Thyroid gland (tissue), 4 donors: ENCODE results near the gene CMAS. TPM values are rescaled to one million over a fixed set of nuclear protein-coding genes. Genes with fewer than 3 reads are reported as not detected.

Experiments used
- DNase-seq, 2 donors: peaks; one replicate each; pipeline ENCODE4 v3.0.0-alpha.2; 2019
- H3K27ac ChIP-seq, 3 donors: fragments of 200-600 bp; sonication (generic); 1 replicate in 2 of 3; 2 replicates in 1 of 3; pipeline ENCODE4 v1.5.1; 2016 to 2019; ENCODE audit warnings: mild to moderate bottlenecking in 1 of 3, moderate library complexity in 1 of 3
- H3K27me3 ChIP-seq: fragments of 200-600 bp; sonication (generic); one replicate; pipeline ENCODE4 v1.5.1; 2019
- H3K36me3 ChIP-seq, 2 donors: fragments of 200-600 bp; sonication (generic); one replicate each; pipeline ENCODE4 v1.5.1; 2016 to 2019
- H3K4me1 ChIP-seq, 2 donors: fragments of 200-600 bp; sonication (generic); one replicate each; pipeline ENCODE4 v1.5.1; 2017 to 2019
- H3K4me3 ChIP-seq, 3 donors: fragments of 200-600 bp; sonication (generic); replicated peaks in 1 of 3; 1 replicate in 2 of 3; 2 replicates in 1 of 3; pipeline ENCODE4 v1.5.1; 2016; ENCODE audit warnings: mild to moderate bottlenecking in 1 of 3
- H3K9me3 ChIP-seq: fragments of 200-600 bp; sonication (generic); one replicate; pipeline ENCODE4 v1.5.1; 2017
- CTCF ChIP-seq, 6 experiments: fragments of 200-600 bp in 3 of 6; fragments of 450-650 bp in 3 of 6; sonication (generic) in 3 of 6; IDR thresholded peaks; one replicate each; pipeline ENCODE4 v1.5.1; 2016 to 2019; ENCODE audit warnings: antibody characterized with exemption in 6 of 6, mild to moderate bottlenecking in 2 of 6, inconsistent platforms in 1 of 6, moderate library complexity in 1 of 6
- POLR2A ChIP-seq, 2 donors: fragments of 450-650 bp; IDR thresholded peaks; one replicate each; pipeline ENCODE4 v1.6.1; 2017; ENCODE audit warnings: antibody characterized with exemption in 2 of 2, mild to moderate bottlenecking in 2 of 2, moderate library complexity in 1 of 2
- WGBS, 2 donors: methylation state at CpG; one replicate each; pipeline ENCODE4 v1.1.5; 2017; 5-methylcytosine and 5-hydroxymethylcytosine counted together
- intact Hi-C: fragments of 100-400 bp; cut with DNase I; formaldehyde crosslinking; loops from one replicate; pipeline ENCODE4 v1.15.1; 2023
- total RNA-seq, 4 donors: library from RNA; depleted of rRNA; stranded (reverse); fragments of >200 nt; gene quantifications; one replicate each; pipeline ENCODE4 v1.2.3, GENCODE V29; 2016

CMAS gene
- total RNA-seq, 4 donors from 2014 or later = 24.1 to 32.7 (median 26.3) TPM

GRCh38 chr12:22054155-22054554 is 8.1 kb downstream of the CMAS start:
- Histone ChIP-seq H3K9me3 (no peaks in the 10 kb centered on the region), H3K4me1 (peaks cover 4 to 7% of the 10 kb centered on the region in 2 donors), H3K4me3 (no peak overlapping the region), H3K27ac (no peak overlapping the region), H3K27me3 (no peaks in the 10 kb centered on the region), H3K36me3 (peaks cover 6 to 20% of the 10 kb centered on the region in 2 donors)
- intact Hi-C loops = no loop called here
- DNase-seq = no peak
- 95 to 98% methylated on average over 3 of the region's 3 CpGs for WGBS, 2 donors
- TF ChIP-seq POLR2A (IDR thresholded peaks at IDR 0.05) (no peak), CTCF (IDR thresholded peaks at IDR 0.05) (no peak)

GRCh38 chr12:22056607-22057006 is 10.6 kb downstream of the CMAS start:
- WGBS, 2 donors = 90 to 93% methylated on average over 2 of the region's 2 CpGs
- peaks cover 6 to 20% of the 10 kb centered on the region in 2 donors for H3K36me3 ChIP-seq

GRCh38 chr12:22059976-22060647 is 14.1 kb downstream of the CMAS start:
- no peaks in the 10 kb centered on the region for H3K4me1 ChIP-seq
- no peaks in the 10 kb centered on the region for H3K27me3 ChIP-seq
- no peak for DNase-seq
- 90 to 93% methylated on average over 2 of the region's 2 CpGs for WGBS, 2 donors
- TF ChIP-seq CTCF (IDR thresholded peaks at IDR 0.05) (no peak), POLR2A (IDR thresholded peaks at IDR 0.05) (no peak)
- peaks cover 9 to 33% of the 10 kb centered on the region in 2 donors for H3K36me3 ChIP-seq
- intact Hi-C loops = no loop called here
- H3K27ac ChIP-seq = no peak overlapping the region
- no peak overlapping the region for H3K4me3 ChIP-seq
- H3K9me3 ChIP-seq = no peaks in the 10 kb centered on the region

More at GRCh38 chr12:22056607-22057006, 10.6 kb downstream of the CMAS start:
- DNase-seq = no peak
- no peak for TF ChIP-seq POLR2A (IDR thresholded peaks at IDR 0.05)
- TF ChIP-seq CTCF (IDR thresholded peaks at IDR 0.05) = no peak
- intact Hi-C loops = no loop called here
- Histone ChIP-seq H3K4me3 (no peak overlapping the region), H3K9me3 (no peaks in the 10 kb centered on the region), H3K4me1 (no peaks in the 10 kb centered on the region), H3K27me3 (no peaks in the 10 kb centered on the region), H3K27ac (no peak overlapping the region)

- intact Hi-C loops = no loop called here
- no peak overlapping the region for H3K27ac ChIP-seq
- no peaks in the 10 kb centered on the region for H3K27me3 ChIP-seq
- H3K9me3 ChIP-seq = no peaks in the 10 kb centered on the region
- H3K4me1 ChIP-seq = no peaks in the 10 kb centered on the region
- peak in 1 of 2 donors; percentile 14 for DNase-seq
- TF ChIP-seq POLR2A (IDR thresholded peaks at IDR 0.05) (no peak), CTCF (IDR thresholded peaks at IDR 0.05) (no peak)
- 76 to 81% methylated on average over 4 of the region's 4 CpGs for WGBS, 2 donors
- H3K36me3 ChIP-seq = peaks cover 12 to 14% of the 10 kb centered on the region in 2 donors
- H3K4me3 ChIP-seq = no peak overlapping the region
Observed at GRCh38 chr12:22064968-22065367, 18.9 kb downstream of the CMAS start.

- TF ChIP-seq CTCF (IDR thresholded peaks at IDR 0.05) (no peak), POLR2A (IDR thresholded peaks at IDR 0.05) (no peak)
- WGBS, 2 donors = 94 to 99% methylated on average over 2 of the region's 2 CpGs
- H3K9me3 ChIP-seq = no peaks in the 10 kb centered on the region
- H3K27ac ChIP-seq = no peak overlapping the region
- intact Hi-C loops = no loop called here
- no peak overlapping the region for H3K4me3 ChIP-seq
- peaks cover 12 to 14% of the 10 kb centered on the region in 2 donors for H3K36me3 ChIP-seq
- no peaks in the 10 kb centered on the region for H3K4me1 ChIP-seq
- no peaks in the 10 kb centered on the region for H3K27me3 ChIP-seq
- DNase-seq = no peak
Observed at GRCh38 chr12:22066310-22066709, 20.3 kb downstream of the CMAS start.
